Embryonic facial prominence (tissue), 1 donor: Measurements from ENCODE around the gene CT47B1.
"Not testable (repeated sequence)": the region's sequence is repeated elsewhere in the genome, so short reads cannot be mapped to it uniquely, and the experiment has no call there.

Experiments used
- DNase-seq: peaks from one replicate; pipeline ENCODE4 v3.0.0-alpha.2; 2016; ENCODE audit errors: extremely low spot score

Gene CT47B1

GRCh38 chrX:120875766-120876165, at the start of gene CT47B1:
Gene CT47B1, minus strand, starts transcription at chrX:120875866. Its CDS starts 196 bp downstream, at chrX:120875670.
- not testable (repeated sequence) for DNase-seq

- no peak for DNase-seq
Observed at GRCh38 chrX:120874678-120875557, 748 bp downstream of the CT47B1 start.

GRCh38 chrX:120857240-120857639, 18.4 kb downstream of the CT47B1 start:
- no peak for DNase-seq

- DNase-seq: no peak
Observed at GRCh38 chrX:120840827-120841226, 34.8 kb downstream of the CT47B1 start.

GRCh38 chrX:120839491-120839890, 36.2 kb downstream of the CT47B1 start:
- no peak for DNase-seq

GRCh38 chrX:120827213-120827612, 48.5 kb downstream of the CT47B1 start:
- not testable (repeated sequence) for DNase-seq

- DNase-seq: no peak
Observed at GRCh38 chrX:120825146-120825545, 50.5 kb downstream of the CT47B1 start.

GRCh38 chrX:120824021-120824420, 51.6 kb downstream of the CT47B1 start:
- no peak for DNase-seq

- DNase-seq: no peak
Observed at GRCh38 chrX:120823556-120823955, 52.1 kb downstream of the CT47B1 start.
